Right lobe of liver (tissue), 4 donors: ENCODE measurements around the gene ETFRF1.

Source experiments
- CTCF ChIP-seq, 4 donors: fragments of 200-600 bp in 3 of 4; fragments of 450-650 bp in 1 of 4; IDR thresholded peaks; one replicate each; pipeline versions ENCODE4 v1.5.1 to v1.8.0; 2016 to 2022; ENCODE audit warnings: antibody characterized with exemption in 4 of 4, mild to moderate bottlenecking in 2 of 4
- POLR2A ChIP-seq: fragments of 450-650 bp; IDR thresholded peaks from one replicate; pipeline ENCODE4 v1.6.1; 2017; ENCODE audit warnings: antibody characterized with exemption, mild to moderate bottlenecking
- donor health status: DM: no; HTN: no; CAD: no.
- donor health status: DM: no; HTN: no; CAD: no.
- donor health status: DM: no; HTN: yes; CAD: no.

- TF ChIP-seq CTCF (IDR thresholded peaks at IDR 0.05) (no peak), POLR2A (no peak)
Measured at GRCh38 chr12:25151476-25151875, 43.6 kb upstream of the ETFRF1 start.
